GM12873 (cell line): Measurements from ENCODE around the gene STN1.

ENCODE experiments used
- CTCF ChIP-seq: IDR thresholded peaks from 2 replicates; pipeline ENCODE4 v1.5.1; 2012; ENCODE audit warnings: low read depth, mild to moderate bottlenecking, moderate library complexity, low read length, control low read depth; ENCODE audit not compliant: insufficient read depth; ENCODE audit errors: missing control alignments

Gene STN1

GRCh38 chr10:103917302-103918052 lies 507 bp downstream of the STN1 start:
- TF ChIP-seq CTCF = no peak

- TF ChIP-seq CTCF = no peak
Measured at GRCh38 chr10:103916876-103917275, 1.1 kb downstream of the STN1 start.

GRCh38 chr10:103916254-103916653 lies 1.7 kb downstream of the STN1 start:
- TF ChIP-seq CTCF = no peak

GRCh38 chr10:103915796-103916195 lies 2.2 kb downstream of the STN1 start:
- TF ChIP-seq CTCF = no peak

- no peak for TF ChIP-seq CTCF
Measured at GRCh38 chr10:103912759-103913158, 5.2 kb downstream of the STN1 start.

GRCh38 chr10:103911021-103911459 lies 6.9 kb downstream of the STN1 start:
- no peak for TF ChIP-seq CTCF

- TF ChIP-seq CTCF = no peak
Measured at GRCh38 chr10:103910442-103911012, 7.5 kb downstream of the STN1 start.
